ENCODE data around the gene ZSWIM8. TPM values are rescaled to one million over a fixed set of nuclear protein-coding genes. Genes with fewer than 3 reads are reported as not detected.
A peak's percentile ranks its signal among the peaks of the same experiment; 100 is the strongest.

Gene ZSWIM8
- polyA plus RNA-seq, 3 donors = 7.8 to 150 (median 19.2) TPM

DNA sequence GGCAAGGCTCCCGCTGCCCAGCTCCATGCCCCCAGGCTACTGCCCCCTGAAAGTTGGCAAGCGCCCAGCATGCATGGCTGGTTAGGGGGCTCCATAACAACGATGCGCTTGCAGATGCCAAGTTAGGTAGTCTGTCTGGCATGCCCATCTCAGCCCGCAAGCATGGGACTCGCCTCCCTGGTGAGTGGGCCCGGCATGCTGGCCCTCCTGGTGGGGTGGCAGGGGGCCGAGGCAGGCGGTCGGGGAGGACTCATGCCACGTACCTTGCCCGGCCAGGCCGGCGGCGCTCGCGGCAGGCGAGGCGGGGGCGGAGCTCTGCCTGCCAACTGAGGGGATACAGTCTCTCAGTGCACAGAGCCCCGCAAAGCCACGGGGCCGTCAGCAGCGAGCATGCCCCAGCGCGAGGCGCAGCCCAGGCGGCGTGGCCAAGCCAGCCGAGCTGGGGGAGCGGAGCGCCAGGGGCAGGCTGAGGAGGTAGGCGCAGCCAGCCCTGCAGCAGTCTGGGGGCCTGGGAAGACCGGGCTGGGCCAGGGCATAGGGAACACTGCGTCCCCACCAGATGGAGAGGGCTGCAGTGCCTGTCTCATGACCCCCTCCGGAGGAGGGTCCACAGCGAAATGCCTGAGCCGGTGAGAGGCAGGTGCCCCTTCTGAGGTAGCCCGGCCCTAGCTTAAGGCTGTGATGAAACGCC lies 54.0 kb downstream of the ZSWIM8 start:
- H3K4me3 Mint-ChIP-seq = no peak overlapping the region
- Histone ChIP-seq H3K36me3 (replicated peaks in 1 of 2; ENCODE audit: control insufficient read depth in 1 of 2, insufficient read depth in 2 of 2, low read length in 2 of 2) (peaks cover 73 to 85% of the 10 kb centered on the region in 2 donors), H2AFZ (ENCODE audit: insufficient read depth, low read depth, low read length, poor library complexity, severe bottlenecking) (no peak overlapping the region), H3K4me2 (replicated peaks; ENCODE audit: extremely low read depth, low read length, poor library complexity, severe bottlenecking) (no peak overlapping the region), H3K9me3 (replicated peaks in 1 of 2; ENCODE audit: control insufficient read depth in 1 of 2, insufficient read depth in 1 of 2, low read length in 2 of 2) (no peaks in the 10 kb centered on the region), H3K79me2 (ENCODE audit: insufficient read depth, low read length) (no peaks in the 10 kb centered on the region), H3K4me1 (ENCODE audit: control insufficient read depth in 1 of 2, insufficient read depth in 2 of 2, low read length in 2 of 2) (peaks cover 9 to 14% of the 10 kb centered on the region in 2 donors), H3K9ac (ENCODE audit: insufficient read depth, low read length, poor library complexity, severe bottlenecking) (no peak overlapping the region), H4K20me1 (ENCODE audit: insufficient read depth, low read length) (peaks cover 6% of the 10 kb centered on the region), H3K4me3 (replicated peaks in 1 of 3; ENCODE audit: low read depth in 2 of 3, low read length in 3 of 3) (no peak overlapping the region), H3K27me3 (ENCODE audit: control insufficient read depth in 2 of 2, insufficient read depth in 2 of 2, low read length in 2 of 2) (no peaks in the 10 kb centered on the region), H3K27ac (ENCODE audit: low read depth in 1 of 2, low read length in 2 of 2) (no peak overlapping the region)
- intact Hi-C loops (cut with micrococcal nuclease) = no loop called here
- peaks cover 74 to 87% of the 10 kb centered on the region in 2 donors for H3K36me3 Mint-ChIP-seq
- DNase-seq = no peak
- H3K9me3 Mint-ChIP-seq = peaks cover 0 to 1% (median 0%) of the 10 kb centered on the region in 7 donors
- peaks cover 13% of the 10 kb centered on the region for H3K4me1 Mint-ChIP-seq
- WGBS (ENCODE audit: insufficient coverage) = 97% methylated on average over 39 of the region's 40 CpGs
- H3K27me3 Mint-ChIP-seq (ENCODE audit: low read depth in 3 of 3) = no peaks in the 10 kb centered on the region
- H3K27ac Mint-ChIP-seq = peak overlapping the region in 1 of 7 donors; percentile 18
- TF ChIP-seq, protein P1, sequence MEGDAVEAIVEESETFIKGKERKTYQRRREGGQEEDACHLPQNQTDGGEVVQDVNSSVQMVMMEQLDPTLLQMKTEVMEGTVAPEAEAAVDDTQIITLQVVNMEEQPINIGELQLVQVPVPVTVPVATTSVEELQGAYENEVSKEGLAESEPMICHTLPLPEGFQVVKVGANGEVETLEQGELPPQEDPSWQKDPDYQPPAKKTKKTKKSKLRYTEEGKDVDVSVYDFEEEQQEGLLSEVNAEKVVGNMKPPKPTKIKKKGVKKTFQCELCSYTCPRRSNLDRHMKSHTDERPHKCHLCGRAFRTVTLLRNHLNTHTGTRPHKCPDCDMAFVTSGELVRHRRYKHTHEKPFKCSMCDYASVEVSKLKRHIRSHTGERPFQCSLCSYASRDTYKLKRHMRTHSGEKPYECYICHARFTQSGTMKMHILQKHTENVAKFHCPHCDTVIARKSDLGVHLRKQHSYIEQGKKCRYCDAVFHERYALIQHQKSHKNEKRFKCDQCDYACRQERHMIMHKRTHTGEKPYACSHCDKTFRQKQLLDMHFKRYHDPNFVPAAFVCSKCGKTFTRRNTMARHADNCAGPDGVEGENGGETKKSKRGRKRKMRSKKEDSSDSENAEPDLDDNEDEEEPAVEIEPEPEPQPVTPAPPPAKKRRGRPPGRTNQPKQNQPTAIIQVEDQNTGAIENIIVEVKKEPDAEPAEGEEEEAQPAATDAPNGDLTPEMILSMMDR (IDR thresholded peaks at IDR 0.05) = no peak

GRCh38 chr10:73840056-73840402 lies 54.6 kb downstream of the ZSWIM8 start:
- no peak overlapping the region for H3K27ac ChIP-seq (ENCODE audit: low read depth in 1 of 2, low read length in 2 of 2)
- peaks cover 72 to 87% of the 10 kb centered on the region in 2 donors for H3K36me3 Mint-ChIP-seq
- no peak overlapping the region for H3K4me3 ChIP-seq (replicated peaks in 1 of 3; ENCODE audit: low read depth in 2 of 3, low read length in 3 of 3)
- TF ChIP-seq, protein P1 (IDR thresholded peaks at IDR 0.05) = no peak
- H3K27ac Mint-ChIP-seq = peak overlapping the region in 1 of 7 donors; percentile 74
- no peak overlapping the region for H3K4me2 ChIP-seq (replicated peaks; ENCODE audit: extremely low read depth, low read length, poor library complexity, severe bottlenecking)
- H2AFZ ChIP-seq (ENCODE audit: insufficient read depth, low read depth, low read length, poor library complexity, severe bottlenecking) = no peak overlapping the region
- no peaks in the 10 kb centered on the region for H3K27me3 ChIP-seq (ENCODE audit: control insufficient read depth in 2 of 2, insufficient read depth in 2 of 2, low read length in 2 of 2)
- peaks cover 9 to 14% of the 10 kb centered on the region in 2 donors for H3K4me1 ChIP-seq (ENCODE audit: control insufficient read depth in 1 of 2, insufficient read depth in 2 of 2, low read length in 2 of 2)
- no peak for DNase-seq
- H3K9me3 Mint-ChIP-seq = peaks cover 0 to under 1% (median 0%) of the 10 kb centered on the region in 7 donors
- H3K9ac ChIP-seq (ENCODE audit: insufficient read depth, low read length, poor library complexity, severe bottlenecking) = no peak overlapping the region
- 100% methylated on average over 2 of the region's 4 CpGs for WGBS (ENCODE audit: insufficient coverage)
- peaks cover 6% of the 10 kb centered on the region for H4K20me1 ChIP-seq (ENCODE audit: insufficient read depth, low read length)
- intact Hi-C loops (cut with micrococcal nuclease) = loop anchor here in 1 of 2 donors (10.0 kb wide), 1 partner anchor 245 kb away; no protein-coding TSS in a partner anchor
- H3K4me3 Mint-ChIP-seq = no peak overlapping the region
- no peaks in the 10 kb centered on the region for H3K79me2 ChIP-seq (ENCODE audit: insufficient read depth, low read length)
- H3K4me1 Mint-ChIP-seq = peaks cover 13% of the 10 kb centered on the region
- H3K9me3 ChIP-seq (replicated peaks in 1 of 2; ENCODE audit: control insufficient read depth in 1 of 2, insufficient read depth in 1 of 2, low read length in 2 of 2) = no peaks in the 10 kb centered on the region
- peaks cover 74 to 84% of the 10 kb centered on the region in 2 donors for H3K36me3 ChIP-seq (replicated peaks in 1 of 2; ENCODE audit: control insufficient read depth in 1 of 2, insufficient read depth in 2 of 2, low read length in 2 of 2)
- H3K27me3 Mint-ChIP-seq (ENCODE audit: low read depth in 3 of 3) = no peaks in the 10 kb centered on the region
